Measurements from ENCODE around the gene AOX1. TPM values are rescaled to one million over a fixed set of nuclear protein-coding genes. Genes with fewer than 3 reads are reported as not detected.
A peak's percentile ranks its signal among the peaks of the same experiment; 100 is the strongest.

Gene AOX1
- total and polyA plus RNA-seq, 8 donors = 17.8 to 181 (median 120) TPM

DNA sequence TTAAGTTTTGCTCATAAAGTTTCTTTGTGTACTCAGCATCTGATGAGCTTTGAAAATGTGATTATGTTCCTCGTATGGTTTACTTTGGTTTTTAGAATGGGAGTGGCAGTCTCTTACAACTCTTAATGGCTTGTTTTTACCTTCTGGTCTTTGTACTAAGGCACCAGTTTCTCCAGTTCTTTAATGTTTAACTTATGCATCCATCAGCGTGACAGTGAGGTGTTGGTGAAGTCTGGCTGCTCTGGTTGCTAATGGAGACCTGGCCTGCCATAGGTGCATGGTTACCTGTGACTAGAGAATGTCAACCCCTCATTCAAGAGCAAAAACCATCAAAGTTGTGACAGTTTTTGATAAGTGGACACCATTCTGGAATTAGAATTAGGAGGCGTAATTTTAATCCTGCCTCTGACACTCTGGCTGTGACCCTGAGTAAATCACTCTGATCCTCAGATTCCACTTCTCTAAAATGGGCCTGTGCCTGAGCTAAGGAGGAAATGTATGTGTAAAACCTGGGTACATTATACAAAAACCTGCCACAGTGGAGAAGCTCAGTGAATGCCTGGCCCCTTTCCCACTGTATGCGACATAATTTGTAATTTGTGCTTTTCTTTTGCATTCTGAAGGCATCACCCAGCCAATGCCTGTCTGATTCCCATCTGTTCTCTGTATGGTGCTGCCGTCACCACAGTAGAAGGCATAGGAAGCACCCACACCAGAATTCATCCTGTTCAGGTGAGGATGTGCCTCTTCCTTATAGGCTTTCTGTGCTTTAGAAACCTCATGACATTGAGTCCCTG lies 11.2 kb downstream of the AOX1 start:
- TF ChIP-seq, protein P1, sequence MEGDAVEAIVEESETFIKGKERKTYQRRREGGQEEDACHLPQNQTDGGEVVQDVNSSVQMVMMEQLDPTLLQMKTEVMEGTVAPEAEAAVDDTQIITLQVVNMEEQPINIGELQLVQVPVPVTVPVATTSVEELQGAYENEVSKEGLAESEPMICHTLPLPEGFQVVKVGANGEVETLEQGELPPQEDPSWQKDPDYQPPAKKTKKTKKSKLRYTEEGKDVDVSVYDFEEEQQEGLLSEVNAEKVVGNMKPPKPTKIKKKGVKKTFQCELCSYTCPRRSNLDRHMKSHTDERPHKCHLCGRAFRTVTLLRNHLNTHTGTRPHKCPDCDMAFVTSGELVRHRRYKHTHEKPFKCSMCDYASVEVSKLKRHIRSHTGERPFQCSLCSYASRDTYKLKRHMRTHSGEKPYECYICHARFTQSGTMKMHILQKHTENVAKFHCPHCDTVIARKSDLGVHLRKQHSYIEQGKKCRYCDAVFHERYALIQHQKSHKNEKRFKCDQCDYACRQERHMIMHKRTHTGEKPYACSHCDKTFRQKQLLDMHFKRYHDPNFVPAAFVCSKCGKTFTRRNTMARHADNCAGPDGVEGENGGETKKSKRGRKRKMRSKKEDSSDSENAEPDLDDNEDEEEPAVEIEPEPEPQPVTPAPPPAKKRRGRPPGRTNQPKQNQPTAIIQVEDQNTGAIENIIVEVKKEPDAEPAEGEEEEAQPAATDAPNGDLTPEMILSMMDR (IDR thresholded peaks at IDR 0.05) = no peak
- no peaks in the 10 kb centered on the region for H3K9me3 ChIP-seq
- FAIRE-seq = no peak
- intact Hi-C loops (cut with DNase I) = loop anchor here in 1 of 3 donors (10.0 kb wide), 1 partner anchor 58 kb away; no protein-coding TSS in a partner anchor
- peak overlapping the region in 1 of 4 donors; percentile 37 for H3K27ac ChIP-seq
- WGBS, 2 donors = 49 to 55% methylated on average over 5 of the region's 5 CpGs
- H3K4me3 ChIP-seq = no peak overlapping the region
- peak in 1 of 6 donors; percentile 36 for DNase-seq
- H3K36me3 ChIP-seq = peaks cover 0 to 19% (median 13%) of the 10 kb centered on the region in 3 donors
- H3K27me3 ChIP-seq = no peaks in the 10 kb centered on the region
- H3K4me1 ChIP-seq = peaks cover 7 to 40% (median 22%) of the 10 kb centered on the region in 3 donors
- ATAC-seq = peak in 3 of 4 donors; percentile 30 to 57 (median 54)

DNA sequence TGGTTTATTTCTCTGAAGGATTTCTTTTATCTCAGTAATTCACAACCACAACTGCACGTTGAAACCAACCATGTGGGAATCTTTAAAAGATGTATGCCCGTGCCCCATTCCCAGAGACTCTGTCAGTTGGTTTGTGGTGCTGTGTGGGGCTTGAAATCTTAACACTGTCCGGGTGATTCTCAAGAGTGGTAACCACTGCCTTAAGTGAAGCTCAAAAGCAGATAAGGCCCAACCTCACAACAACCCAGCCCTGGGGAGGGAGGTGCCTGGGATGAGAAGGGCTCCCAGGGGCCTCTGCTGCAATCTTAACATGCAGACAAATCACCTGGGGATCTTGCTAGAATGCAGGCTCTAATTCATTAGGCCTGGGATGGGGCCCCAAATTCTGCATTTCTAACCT lies 13.4 kb downstream of the AOX1 start:
- Histone ChIP-seq H3K9me3 (no peaks in the 10 kb centered on the region), H3K4me3 (no peak overlapping the region), H3K4me1 (peaks cover 6 to 18% (median 10%) of the 10 kb centered on the region in 3 donors), H3K27me3 (no peaks in the 10 kb centered on the region), H3K36me3 (peaks cover 0 to 33% (median 17%) of the 10 kb centered on the region in 3 donors), H3K27ac (no peak overlapping the region)
- intact Hi-C loops (cut with DNase I) = loop anchor here in 1 of 3 donors (10.0 kb wide), 1 partner anchor 56 kb away; no protein-coding TSS in a partner anchor
- TF ChIP-seq, protein P1 (IDR thresholded peaks at IDR 0.05) = no peak
- DNase-seq (no peak), FAIRE-seq (no peak), ATAC-seq (no peak)
- WGBS, 2 donors = 83 to 84% methylated on average over 3 of the region's 3 CpGs

DNA sequence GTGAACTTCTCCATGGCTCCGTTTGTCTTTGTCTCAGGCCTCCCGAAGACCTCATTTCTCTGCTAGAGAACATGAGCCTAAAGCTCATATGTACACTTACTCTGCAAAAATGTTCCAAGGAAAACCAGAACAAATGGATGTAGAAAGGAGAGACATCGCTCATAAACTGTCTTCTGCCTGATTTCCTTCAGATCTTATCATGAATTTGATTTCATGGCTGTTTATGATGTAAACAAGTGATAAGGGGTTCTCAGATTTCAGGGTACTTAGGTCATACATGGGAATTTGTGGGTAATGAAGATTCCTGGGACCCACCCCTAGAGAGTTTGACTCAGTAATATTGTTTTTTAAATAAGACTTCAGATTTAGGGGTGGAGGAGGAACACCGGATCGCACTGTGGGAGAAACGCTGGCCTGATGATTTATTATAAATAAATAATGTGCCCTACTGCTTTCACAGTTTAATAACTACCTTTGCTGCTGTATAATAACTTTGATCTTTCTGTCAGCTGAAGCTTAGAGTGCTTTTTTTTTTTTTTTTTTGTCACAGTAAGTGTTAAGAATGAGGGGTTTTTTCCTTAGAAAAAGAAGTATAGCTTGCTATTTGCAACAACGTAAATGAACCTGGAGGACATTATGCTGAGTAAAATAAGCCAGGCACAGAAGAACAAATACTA lies 14.9 kb downstream of the AOX1 start:
- no peak for FAIRE-seq
- ATAC-seq = no peak
- 75 to 77% methylated on average over 7 of the region's 7 CpGs for WGBS, 2 donors
- intact Hi-C loops (cut with DNase I) = no loop called here
- peaks cover 6 to 11% (median 10%) of the 10 kb centered on the region in 3 donors for H3K4me1 ChIP-seq
- no peaks in the 10 kb centered on the region for H3K9me3 ChIP-seq
- H3K4me3 ChIP-seq = no peak overlapping the region
- H3K27ac ChIP-seq = no peak overlapping the region
- H3K27me3 ChIP-seq = no peaks in the 10 kb centered on the region
- TF ChIP-seq, protein P1 (IDR thresholded peaks at IDR 0.05) = no peak
- peaks cover 0 to 30% (median 17%) of the 10 kb centered on the region in 3 donors for H3K36me3 ChIP-seq
- DNase-seq = no peak

DNA sequence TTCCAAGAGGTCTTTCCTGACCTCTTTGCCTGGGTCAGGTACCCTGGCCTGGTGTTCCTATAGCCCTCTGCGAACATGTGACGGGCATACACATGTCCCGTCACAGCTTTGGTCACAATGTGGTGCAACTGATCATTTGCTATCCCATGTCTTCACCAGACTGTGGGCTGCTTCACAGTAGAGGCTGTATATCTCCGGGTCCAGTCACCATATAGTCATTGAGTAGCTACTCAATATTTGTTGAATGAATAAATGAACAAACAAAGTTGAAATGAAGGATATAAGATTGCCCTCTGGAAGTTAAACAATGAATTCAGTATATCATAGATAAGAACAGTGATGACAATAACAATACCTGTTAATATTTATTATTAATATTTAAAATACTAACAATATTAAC lies 16.8 kb downstream of the AOX1 start:
- WGBS, 2 donors = 86 to 93% methylated on average over 4 of the region's 4 CpGs
- H3K4me1 ChIP-seq = no peaks in the 10 kb centered on the region
- TF ChIP-seq, protein P1 (IDR thresholded peaks at IDR 0.05) = no peak
- FAIRE-seq (no peak), ATAC-seq (no peak), DNase-seq (no peak)
- H3K27me3 ChIP-seq = no peaks in the 10 kb centered on the region
- no peaks in the 10 kb centered on the region for H3K9me3 ChIP-seq
- intact Hi-C loops (cut with DNase I) = no loop called here
- H3K27ac ChIP-seq = no peak overlapping the region
- H3K4me3 ChIP-seq = no peak overlapping the region
- peaks cover 0 to 43% (median 28%) of the 10 kb centered on the region in 3 donors for H3K36me3 ChIP-seq

Data from pancreas (tissue), 10 donors.